ENCODE results near the gene STAT2. TPM values are rescaled to one million over a fixed set of nuclear protein-coding genes. Genes with fewer than 3 reads are reported as not detected.

STAT2 gene
- total RNA-seq, 1 donor from 2014 or later = 125 TPM

Small RNAs within 50 kb of the gene (small RNA-seq; reads per million reads assigned to genes)
- not detected for gene RNU7-40P (ENCODE audit: low replicate concordance)

Other genes starting within 250 kb of the STAT2 start
- gene RPL41, start 243.5 kb downstream of the STAT2 start, total RNA-seq = 2,112 TPM
- 3.0 TPM for gene ZC3H10, start 241.8 kb downstream of the STAT2 start, total RNA-seq
- 71.6 TPM for gene ESYT1, start 231.8 kb downstream of the STAT2 start, total RNA-seq
- gene MYL6B, start 207.5 kb downstream of the STAT2 start, total RNA-seq = 78.8 TPM
- gene MYL6, start 201.7 kb downstream of the STAT2 start, total RNA-seq = 1,018 TPM
- gene SMARCC2, start 170.6 kb downstream of the STAT2 start, total RNA-seq = 58.4 TPM
- 36.2 TPM for gene RNF41, start 138.2 kb downstream of the STAT2 start, total RNA-seq
- 7.5 TPM for gene NABP2, start 135.8 kb downstream of the STAT2 start, total RNA-seq
- not detected for gene SLC39A5, start 130.1 kb downstream of the STAT2 start, total RNA-seq
- gene ANKRD52, start 101.7 kb downstream of the STAT2 start, total RNA-seq = 11.0 TPM
- gene COQ10A, start 93.2 kb downstream of the STAT2 start, total RNA-seq = 7.1 TPM
- 118 TPM for gene CS, start 59.8 kb downstream of the STAT2 start, total RNA-seq
- 30.4 TPM for gene CNPY2, start 44.1 kb downstream of the STAT2 start, total RNA-seq
- 43.7 TPM for gene PAN2, start 26.1 kb downstream of the STAT2 start, total RNA-seq
- gene IL23A, start 21.2 kb downstream of the STAT2 start, total RNA-seq = 0.20 TPM
- not detected for gene APOF, start 2.8 kb upstream of the STAT2 start, total RNA-seq
- 9.4 TPM for gene TIMELESS, start 89.3 kb upstream of the STAT2 start, total RNA-seq
- not detected for gene MIP, start 94.5 kb upstream of the STAT2 start, total RNA-seq
- 1.4 TPM for gene SPRYD4, start 108.5 kb upstream of the STAT2 start, total RNA-seq
- 2.1 TPM for gene GLS2, start 128.1 kb upstream of the STAT2 start, total RNA-seq
- 31.5 TPM for gene RBMS2, start 161.7 kb upstream of the STAT2 start, total RNA-seq